Coronary artery (tissue), 2 donors: Measurements from ENCODE around the gene ENO2.

Experiments
- DNase-seq: peaks from one replicate; pipeline ENCODE4 v3.0.0-alpha.2; 2017; ENCODE audit warnings: low spot score
- H3K27ac ChIP-seq, 2 donors: fragments of 200-600 bp; sonication (generic); one replicate each; pipeline ENCODE4 v1.5.1; 2016 to 2019
- H3K4me3 ChIP-seq: fragments of 200-600 bp; sonication (generic); 2 replicates; pipeline ENCODE4 v1.5.1; 2016; ENCODE audit warnings: mild to moderate bottlenecking, moderate library complexity
- CTCF ChIP-seq: fragments of 200-600 bp; sonication (generic); IDR thresholded peaks from one replicate; pipeline ENCODE4 v1.5.1; 2019; ENCODE audit warnings: antibody characterized with exemption

Gene ENO2

GRCh38 chr12:6950811-6951540 is 36.6 kb downstream of the ENO2 start, which contains the start of gene PTPN6:
Gene PTPN6, plus strand, starts transcription at chr12:6951356. Its CDS starts 157 bp downstream, at chr12:6951513.
- peak within 1 kb of the TSS in 1 of 2 donors; percentile 83 for H3K27ac ChIP-seq
- no peak for TF ChIP-seq CTCF
- H3K4me3 ChIP-seq = peak within 1 kb of the TSS; percentile 66
- no peak for DNase-seq

- peak overlapping the region; percentile 66 for H3K4me3 ChIP-seq
- DNase-seq = no peak
- no peak for TF ChIP-seq CTCF
- H3K27ac ChIP-seq = peak overlapping the region in 1 of 2 donors; percentile 83
Measured at GRCh38 chr12:6951551-6952120, 37.3 kb downstream of the ENO2 start.

GRCh38 chr12:6952121-6952862 is 37.9 kb downstream of the ENO2 start:
- DNase-seq = no peak
- H3K4me3 ChIP-seq = peak overlapping the region; percentile 66
- TF ChIP-seq CTCF = no peak
- peak overlapping the region in 1 of 2 donors; percentile 83 for H3K27ac ChIP-seq

GRCh38 chr12:6952863-6953441 is 38.6 kb downstream of the ENO2 start:
- no peak for DNase-seq
- Histone ChIP-seq H3K27ac (peak overlapping the region in 1 of 2 donors; percentile 83), H3K4me3 (peak overlapping the region; percentile 66)
- no peak for TF ChIP-seq CTCF

- no peak for TF ChIP-seq CTCF
- peak; percentile 76 for DNase-seq
- H3K27ac ChIP-seq = peak overlapping the region in 1 of 2 donors; percentile 83
- H3K4me3 ChIP-seq = peak overlapping the region; percentile 66
Measured at GRCh38 chr12:6953442-6954315, 39.3 kb downstream of the ENO2 start.
